GM12865 (cell line): ENCODE data around the gene RPS6KA3.

Experiments
- DNase-seq: peaks from one replicate; pipeline ENCODE4 v3.0.0; 2010; ENCODE audit warnings: low read depth
- H3K4me3 ChIP-seq: 2 replicates; pipeline ENCODE4 v1.5.1; 2011; ENCODE audit warnings: mild to moderate bottlenecking, low read depth, low read length, control low read depth
- TF ChIP-seq, protein P1 (sequence below): IDR thresholded peaks from 2 replicates; pipeline ENCODE4 v1.5.1; 2011; ENCODE audit warnings: low read length, control low read depth, low read depth, inconsistent platforms; ENCODE audit not compliant: insufficient read depth; ENCODE audit errors: missing control alignments

Gene RPS6KA3

DNA sequence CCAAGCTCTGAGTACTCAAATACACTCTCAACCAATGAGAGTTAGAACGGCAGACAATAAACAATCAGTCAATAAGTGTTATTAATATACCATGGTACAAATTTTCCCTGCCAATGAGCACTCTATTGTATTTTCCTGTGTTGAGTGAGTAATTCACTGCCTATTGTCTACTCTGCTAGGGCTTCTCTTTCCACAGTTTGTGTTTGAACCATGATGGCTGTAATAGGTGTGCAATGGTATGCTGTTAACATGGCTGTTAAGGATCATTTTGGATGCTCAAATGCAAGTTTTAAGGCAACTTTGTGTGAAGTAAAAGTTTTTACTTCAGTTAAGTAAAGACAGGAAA is 41.2 kb downstream of the RPS6KA3 start:
- H3K4me3 ChIP-seq: no peak overlapping the region
- DNase-seq: no peak
- TF ChIP-seq, protein P1, sequence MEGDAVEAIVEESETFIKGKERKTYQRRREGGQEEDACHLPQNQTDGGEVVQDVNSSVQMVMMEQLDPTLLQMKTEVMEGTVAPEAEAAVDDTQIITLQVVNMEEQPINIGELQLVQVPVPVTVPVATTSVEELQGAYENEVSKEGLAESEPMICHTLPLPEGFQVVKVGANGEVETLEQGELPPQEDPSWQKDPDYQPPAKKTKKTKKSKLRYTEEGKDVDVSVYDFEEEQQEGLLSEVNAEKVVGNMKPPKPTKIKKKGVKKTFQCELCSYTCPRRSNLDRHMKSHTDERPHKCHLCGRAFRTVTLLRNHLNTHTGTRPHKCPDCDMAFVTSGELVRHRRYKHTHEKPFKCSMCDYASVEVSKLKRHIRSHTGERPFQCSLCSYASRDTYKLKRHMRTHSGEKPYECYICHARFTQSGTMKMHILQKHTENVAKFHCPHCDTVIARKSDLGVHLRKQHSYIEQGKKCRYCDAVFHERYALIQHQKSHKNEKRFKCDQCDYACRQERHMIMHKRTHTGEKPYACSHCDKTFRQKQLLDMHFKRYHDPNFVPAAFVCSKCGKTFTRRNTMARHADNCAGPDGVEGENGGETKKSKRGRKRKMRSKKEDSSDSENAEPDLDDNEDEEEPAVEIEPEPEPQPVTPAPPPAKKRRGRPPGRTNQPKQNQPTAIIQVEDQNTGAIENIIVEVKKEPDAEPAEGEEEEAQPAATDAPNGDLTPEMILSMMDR: no peak

DNA sequence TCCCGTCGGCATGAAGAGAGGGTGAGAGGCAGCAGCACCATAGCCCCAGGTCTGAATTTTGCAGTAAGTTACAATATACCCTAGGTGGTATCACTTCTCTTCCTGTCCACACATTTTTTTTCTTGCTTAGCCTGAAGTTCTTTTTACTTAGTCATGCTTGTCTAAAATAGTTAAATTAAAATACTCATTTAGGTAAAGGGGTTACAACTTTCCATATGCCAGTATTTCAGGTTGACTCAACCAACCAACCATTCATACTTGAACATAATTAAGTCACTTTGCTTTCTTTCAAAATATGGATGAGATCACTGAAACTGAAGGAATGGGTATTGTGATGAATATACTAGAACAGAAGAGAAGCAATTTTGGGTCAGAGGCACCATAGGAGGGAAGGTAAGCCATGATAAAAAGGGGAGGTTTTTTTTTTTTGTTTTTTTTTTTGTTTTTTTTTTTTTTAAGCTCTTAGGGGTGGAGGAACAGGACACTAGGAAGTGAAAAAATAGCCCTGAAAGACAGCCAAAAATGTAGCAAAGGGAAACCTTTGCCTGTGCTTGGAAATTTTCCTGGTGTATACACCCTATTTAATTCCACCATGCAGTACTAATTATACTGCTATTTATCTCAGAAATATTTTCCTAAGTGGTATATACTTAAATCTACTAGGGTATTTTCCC is 41.8 kb downstream of the RPS6KA3 start:
- TF ChIP-seq, protein P1: no peak
- peak; percentile 54 for DNase-seq
- H3K4me3 ChIP-seq: no peak overlapping the region

DNA sequence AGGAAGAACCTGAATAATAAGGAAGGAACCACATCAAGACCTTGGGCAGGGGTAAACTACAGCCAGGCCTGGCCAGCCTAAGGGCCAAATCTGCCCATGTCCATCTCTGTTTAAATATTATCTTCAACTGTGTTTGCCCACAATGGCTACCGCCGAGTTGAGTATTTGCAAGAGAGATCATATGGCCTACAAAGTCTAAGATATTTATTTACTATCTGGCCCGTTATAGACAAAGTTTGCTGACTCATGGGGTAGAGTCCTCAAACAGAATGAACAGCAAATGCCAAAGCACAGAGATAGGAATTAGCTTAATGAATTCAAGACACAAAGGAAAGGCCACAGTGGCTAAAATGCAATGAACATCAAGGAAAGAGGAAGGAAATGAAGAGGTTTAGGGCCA is 44.8 kb downstream of the RPS6KA3 start:
- no peak overlapping the region for H3K4me3 ChIP-seq
- DNase-seq: no peak
- TF ChIP-seq, protein P1: no peak

DNA sequence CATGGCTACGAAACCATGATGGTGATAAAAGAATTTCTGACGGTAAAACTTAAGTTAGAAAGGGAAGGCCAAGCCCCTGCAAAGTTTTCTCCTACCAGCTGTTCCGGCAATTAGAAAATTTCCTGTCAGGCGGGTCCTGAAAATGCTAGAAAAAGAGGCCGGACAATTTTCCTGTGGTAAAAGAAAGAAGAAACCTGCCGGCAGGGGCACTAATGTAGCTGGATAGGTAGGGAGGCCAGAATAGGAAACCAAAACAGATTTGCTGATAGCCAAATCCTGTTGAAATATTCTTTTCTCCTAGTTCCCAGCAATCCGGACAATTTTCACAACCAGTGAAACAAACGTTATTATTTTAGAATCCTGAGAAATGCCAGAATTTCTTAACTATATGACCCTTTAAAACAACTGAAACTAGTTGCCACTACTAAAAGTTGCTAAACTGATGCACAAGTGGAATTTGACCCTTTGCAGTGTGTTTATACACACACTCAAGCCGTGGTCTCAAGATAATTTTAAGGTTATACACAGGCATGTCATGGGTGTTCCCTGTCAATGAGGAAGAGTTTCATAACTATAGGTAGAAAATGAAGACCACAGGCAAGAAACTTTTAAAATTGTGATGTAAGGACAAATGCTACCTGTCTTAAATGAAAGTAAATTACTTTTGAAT is 47.7 kb downstream of the RPS6KA3 start:
- no peak for DNase-seq
- TF ChIP-seq, protein P1: no peak
- H3K4me3 ChIP-seq: no peak overlapping the region

DNA sequence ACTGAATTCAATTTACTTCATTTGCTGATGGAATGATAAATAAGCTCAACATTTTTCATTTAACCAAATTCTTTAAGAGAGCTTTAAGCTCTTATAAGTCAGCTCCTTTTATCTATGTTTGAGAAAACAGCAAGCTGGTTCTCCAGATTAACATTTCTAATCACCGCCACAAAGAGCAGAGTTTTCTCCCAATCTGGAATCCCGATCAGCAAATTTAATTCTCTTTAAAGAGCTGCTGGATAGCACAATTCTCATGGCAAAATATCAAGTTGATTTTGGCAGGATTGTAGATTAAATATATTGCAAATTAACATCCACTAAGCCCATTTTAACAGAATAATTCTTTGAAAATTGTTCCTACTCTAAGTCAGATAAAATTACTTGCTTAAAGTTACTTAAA is 48.8 kb downstream of the RPS6KA3 start:
- TF ChIP-seq, protein P1: no peak
- no peak for DNase-seq
- no peak overlapping the region for H3K4me3 ChIP-seq

DNA sequence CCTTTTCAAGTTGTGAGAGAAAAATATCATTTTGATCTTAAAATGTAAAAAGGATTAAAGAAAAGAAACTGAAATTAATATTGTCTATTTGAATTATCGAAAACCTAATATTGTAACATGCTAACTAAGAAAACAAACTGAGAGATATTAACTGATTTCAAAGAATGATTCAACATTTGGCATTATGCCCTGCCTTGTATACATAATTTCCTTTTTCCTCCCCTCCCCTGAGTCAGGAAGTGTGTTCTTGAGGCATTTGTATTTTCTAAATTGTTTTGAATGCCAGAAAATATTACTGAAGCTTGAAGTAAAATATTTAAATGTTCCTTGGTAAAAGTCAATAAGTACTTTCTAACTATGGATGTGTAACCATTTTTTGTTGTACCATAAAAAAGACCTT is 49.4 kb downstream of the RPS6KA3 start:
- TF ChIP-seq, protein P1: no peak
- H3K4me3 ChIP-seq: no peak overlapping the region
- DNase-seq: no peak

DNA sequence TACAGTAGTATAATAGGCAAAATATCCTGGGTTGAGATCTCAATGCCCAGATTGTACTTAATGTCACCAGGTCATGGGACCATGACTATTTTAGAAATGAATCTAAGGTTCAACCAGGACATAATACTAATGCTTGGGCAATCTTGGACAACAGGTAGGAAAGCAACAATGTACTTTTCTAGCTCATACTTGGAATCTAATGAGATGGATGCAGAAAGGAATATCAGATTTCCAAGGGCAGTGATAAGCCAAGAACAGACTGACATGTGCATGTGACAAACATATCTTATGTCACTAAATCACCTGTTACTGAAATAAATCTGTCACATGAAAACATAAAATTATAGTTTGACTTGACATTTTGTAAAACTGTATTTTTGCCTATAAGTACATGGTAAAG is 51.1 kb downstream of the RPS6KA3 start:
- no peak overlapping the region for H3K4me3 ChIP-seq
- TF ChIP-seq, protein P1: no peak
- DNase-seq: no peak
